Neural progenitor cell (in vitro differentiated cells): ENCODE measurements around the gene MEGF8. TPM values are rescaled to one million over a fixed set of nuclear protein-coding genes. Genes with fewer than 3 reads are reported as not detected.

ENCODE experiments used
- DNase-seq: peaks from one replicate; pipeline ENCODE4 v3.0.0-alpha.2; 2016; ENCODE audit warnings: low spot score
- H2AFZ ChIP-seq: fragments of 200-600 bp; sonication (generic); replicated peaks from 2 replicates; pipeline ENCODE4 v1.6.1; 2016; ENCODE audit warnings: antibody characterized with exemption
- H3F3A ChIP-seq: fragments of 200-600 bp; sonication (generic); 2 replicates; pipeline ENCODE4 v1.6.1; 2016; ENCODE audit warnings: antibody characterized with exemption, low read depth
- H3K27ac ChIP-seq: fragments of 200-600 bp; sonication (generic); 2 replicates; pipeline ENCODE4 v1.5.1; 2016; ENCODE audit warnings: mild to moderate bottlenecking
- H3K27me3 ChIP-seq: fragments of 200-600 bp; sonication (generic); 2 replicates; pipeline ENCODE4 v1.6.1; 2016; ENCODE audit warnings: mild to moderate bottlenecking, moderate library complexity
- H3K36me3 ChIP-seq: fragments of 200-600 bp; sonication (generic); 2 replicates; pipeline ENCODE4 v1.5.1; 2016
- H3K4me1 ChIP-seq: fragments of 200-600 bp; sonication (generic); 2 replicates; pipeline ENCODE4 v1.6.1; 2016; ENCODE audit warnings: mixed run types
- H3K4me2 ChIP-seq: fragments of 200-600 bp; sonication (generic); 2 replicates; pipeline ENCODE4 v1.6.1; 2016
- H3K4me3 ChIP-seq: fragments of 200-600 bp; sonication (generic); 2 replicates; pipeline ENCODE4 v1.5.1; 2016
- H3K79me2 ChIP-seq: fragments of 200-600 bp; sonication (generic); 2 replicates; pipeline ENCODE4 v1.6.1; 2016; ENCODE audit warnings: low read depth
- H3K9ac ChIP-seq: fragments of 200-600 bp; sonication (generic); 2 replicates; pipeline ENCODE4 v1.6.1; 2016
- H3K9me3 ChIP-seq: fragments of 200-600 bp; sonication (generic); 2 replicates; pipeline ENCODE4 v1.5.1; 2016; ENCODE audit warnings: low read depth
- H4K20me1 ChIP-seq: fragments of 200-600 bp; sonication (generic); 2 replicates; pipeline ENCODE4 v1.6.1; 2016; ENCODE audit warnings: low read depth
- H3K27ac Mint-ChIP-seq: 3 replicates; pipeline ENCODE4 v1.8.0; 2021; ENCODE audit warnings: mixed read lengths
- H3K27me3 Mint-ChIP-seq: 2 replicates; pipeline ENCODE4 v1.8.0; 2022; ENCODE audit warnings: low read depth, mild to moderate bottlenecking, inconsistent platforms, moderate library complexity, mixed read lengths; ENCODE audit not compliant: insufficient read depth
- H3K36me3 Mint-ChIP-seq: 3 replicates; pipeline ENCODE4 v1.8.0; 2021; ENCODE audit warnings: mixed read lengths
- H3K4me1 Mint-ChIP-seq: 3 replicates; pipeline ENCODE4 v1.8.0; 2021; ENCODE audit warnings: mixed read lengths
- H3K4me3 Mint-ChIP-seq: 3 replicates; pipeline ENCODE4 v1.8.0; 2021; ENCODE audit warnings: mild to moderate bottlenecking, moderate library complexity, mixed read lengths
- H3K9me3 Mint-ChIP-seq: 3 replicates; pipeline ENCODE4 v1.8.0; 2020; ENCODE audit warnings: mixed read lengths
- CTCF ChIP-seq: fragments of 200-600 bp; sonication (generic); IDR thresholded peaks from 2 replicates; pipeline ENCODE4 v1.5.1; 2017; ENCODE audit warnings: antibody characterized with exemption, mild to moderate bottlenecking
- EZH2 ChIP-seq: fragments of 200-600 bp; sonication (generic); IDR thresholded peaks from 2 replicates; pipeline ENCODE4 v1.6.1; 2017; ENCODE audit warnings: antibody characterized with exemption, mild to moderate bottlenecking, moderate library complexity
- EZH2phosphoT487 ChIP-seq: fragments of 200-600 bp; sonication (generic); IDR thresholded peaks from 2 replicates; pipeline ENCODE4 v1.6.1; 2017; ENCODE audit warnings: antibody characterized with exemption
- total RNA-seq: library from RNA; depleted of rRNA; stranded (reverse); fragments of >200 nt; gene quantifications from 2 replicates; pipeline ENCODE4 v1.2.3, GENCODE V29; 2015; ENCODE audit warnings: low replicate concordance

Gene MEGF8
- total RNA-seq, 1 donor from 2014 or later = 7.3 TPM

GRCh38 chr19:42286349-42287016 lies 39.0 kb upstream of the MEGF8 start:
- peak overlapping the region; percentile 90 for H3K4me3 ChIP-seq
- DNase-seq = no peak
- H2AFZ ChIP-seq = no peak overlapping the region

GRCh38 chr19:42287017-42287826 lies 38.2 kb upstream of the MEGF8 start:
- H4K20me1 ChIP-seq = peaks cover 69% of the 10 kb centered on the region
- peaks cover 22% of the 10 kb centered on the region for H3F3A ChIP-seq
- peaks cover 26% of the 10 kb centered on the region for H3K79me2 ChIP-seq
- H3K9ac ChIP-seq = no peak overlapping the region
- H3K27ac ChIP-seq = no peak overlapping the region
- H3K4me1 Mint-ChIP-seq = peaks cover 20% of the 10 kb centered on the region
- peaks cover 7% of the 10 kb centered on the region for H3K27me3 Mint-ChIP-seq
- no peaks in the 10 kb centered on the region for H3K27me3 ChIP-seq
- no peaks in the 10 kb centered on the region for H3K9me3 Mint-ChIP-seq
- H3K9me3 ChIP-seq = no peaks in the 10 kb centered on the region
- no peak overlapping the region for H3K4me3 Mint-ChIP-seq
- no peak overlapping the region for H2AFZ ChIP-seq
- H3K4me1 ChIP-seq = peaks cover 24% of the 10 kb centered on the region
- no peak overlapping the region for H3K4me3 ChIP-seq
- no peak for DNase-seq
- no peaks in the 10 kb centered on the region for H3K36me3 ChIP-seq
- TF ChIP-seq EZH2phosphoT487 (no peak), CTCF (no peak), EZH2 (no peak)
- peaks cover 16% of the 10 kb centered on the region for H3K36me3 Mint-ChIP-seq
- no peak overlapping the region for H3K4me2 ChIP-seq
- no peak overlapping the region for H3K27ac Mint-ChIP-seq

More at GRCh38 chr19:42286349-42287016, 39.0 kb upstream of the MEGF8 start:
- H4K20me1 ChIP-seq = peaks cover 64% of the 10 kb centered on the region
- H3K27me3 ChIP-seq = no peaks in the 10 kb centered on the region
- H3K27ac ChIP-seq = no peak overlapping the region
- peak overlapping the region; percentile 99 for H3K4me2 ChIP-seq
- H3K4me3 Mint-ChIP-seq = peak overlapping the region; percentile 95
- no peaks in the 10 kb centered on the region for H3K36me3 ChIP-seq
- peak overlapping the region; percentile 21 for H3K27ac Mint-ChIP-seq
- H3K9me3 ChIP-seq = no peaks in the 10 kb centered on the region
- peaks cover 26% of the 10 kb centered on the region for H3K79me2 ChIP-seq
- no peak for TF ChIP-seq EZH2
- peaks cover 28% of the 10 kb centered on the region for H3K4me1 Mint-ChIP-seq
- H3K9ac ChIP-seq = no peak overlapping the region
- H3K36me3 Mint-ChIP-seq = peaks cover 11% of the 10 kb centered on the region
- no peaks in the 10 kb centered on the region for H3K9me3 Mint-ChIP-seq
- peaks cover 29% of the 10 kb centered on the region for H3F3A ChIP-seq
- peaks cover 31% of the 10 kb centered on the region for H3K4me1 ChIP-seq
- H3K27me3 Mint-ChIP-seq = peaks cover 11% of the 10 kb centered on the region

GRCh38 chr19:42287827-42288107 lies 37.7 kb upstream of the MEGF8 start:
- H3K27me3 Mint-ChIP-seq = peaks cover 6% of the 10 kb centered on the region
- Histone ChIP-seq H3K9ac (no peak overlapping the region), H3K4me1 (peaks cover 18% of the 10 kb centered on the region), H3K9me3 (no peaks in the 10 kb centered on the region), H3K4me2 (no peak overlapping the region), H3K4me3 (no peak overlapping the region), H3F3A (peaks cover 17% of the 10 kb centered on the region), H2AFZ (no peak overlapping the region), H3K27me3 (no peaks in the 10 kb centered on the region), H3K79me2 (peaks cover 26% of the 10 kb centered on the region), H3K36me3 (no peaks in the 10 kb centered on the region), H4K20me1 (peaks cover 69% of the 10 kb centered on the region), H3K27ac (no peak overlapping the region)
- H3K9me3 Mint-ChIP-seq = no peaks in the 10 kb centered on the region
- H3K4me3 Mint-ChIP-seq = no peak overlapping the region
- H3K4me1 Mint-ChIP-seq = peaks cover 16% of the 10 kb centered on the region
- no peak overlapping the region for H3K27ac Mint-ChIP-seq
- peaks cover 16% of the 10 kb centered on the region for H3K36me3 Mint-ChIP-seq
- DNase-seq = no peak
- no peak for TF ChIP-seq EZH2phosphoT487

GRCh38 chr19:42288387-42288786 lies 37.0 kb upstream of the MEGF8 start:
- no peak overlapping the region for H3K4me3 Mint-ChIP-seq
- H3K9ac ChIP-seq = no peak overlapping the region
- no peak overlapping the region for H3K4me3 ChIP-seq
- no peak overlapping the region for H2AFZ ChIP-seq
- peaks cover 18% of the 10 kb centered on the region for H3K36me3 Mint-ChIP-seq
- no peak overlapping the region for H3K4me2 ChIP-seq
- no peaks in the 10 kb centered on the region for H3K9me3 Mint-ChIP-seq
- H3K9me3 ChIP-seq = no peaks in the 10 kb centered on the region
- peaks cover 8% of the 10 kb centered on the region for H3K27me3 Mint-ChIP-seq
- no peaks in the 10 kb centered on the region for H3K27me3 ChIP-seq
- H3K4me1 Mint-ChIP-seq = peaks cover 19% of the 10 kb centered on the region
- no peak overlapping the region for H3K27ac ChIP-seq
- TF ChIP-seq EZH2 = no peak
- no peak for TF ChIP-seq EZH2phosphoT487
- TF ChIP-seq CTCF = no peak
- DNase-seq = no peak
- H3F3A ChIP-seq = peaks cover 10% of the 10 kb centered on the region
- no peak overlapping the region for H3K27ac Mint-ChIP-seq
- H3K79me2 ChIP-seq = peaks cover 26% of the 10 kb centered on the region
- H3K4me1 ChIP-seq = peaks cover 12% of the 10 kb centered on the region
- no peaks in the 10 kb centered on the region for H3K36me3 ChIP-seq
- peaks cover 70% of the 10 kb centered on the region for H4K20me1 ChIP-seq
